HG03571 (cell line): ENCODE measurements around the gene MAP4K2.

Experiments
- ATAC-seq: cut with Tn5 transposase; IDR thresholded peaks from one replicate; pipeline ENCODE4 v1.9.1; 2021; ENCODE audit not compliant: unreplicated experiment

MAP4K2 gene

DNA sequence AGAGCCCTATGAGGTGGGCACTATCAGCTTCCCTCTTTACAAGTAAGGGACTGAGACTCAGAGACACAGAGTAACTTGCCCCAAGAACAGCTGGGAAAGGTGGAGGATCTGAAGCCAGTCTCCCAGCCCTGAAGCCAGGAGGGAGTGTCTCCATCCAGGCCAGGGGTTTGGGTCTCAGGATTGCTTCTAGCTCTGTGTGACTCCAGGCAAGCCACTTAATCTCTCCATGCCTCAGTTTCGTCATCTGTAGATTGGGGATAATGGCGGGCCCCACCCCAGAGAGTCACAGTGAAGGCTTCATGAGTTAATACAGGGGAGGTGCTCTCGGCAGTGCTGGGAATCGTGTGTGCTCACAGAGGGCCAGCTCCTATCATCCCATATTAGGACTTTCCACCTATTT lies 10.5 kb downstream of the MAP4K2 start:
- no peak for ATAC-seq

DNA sequence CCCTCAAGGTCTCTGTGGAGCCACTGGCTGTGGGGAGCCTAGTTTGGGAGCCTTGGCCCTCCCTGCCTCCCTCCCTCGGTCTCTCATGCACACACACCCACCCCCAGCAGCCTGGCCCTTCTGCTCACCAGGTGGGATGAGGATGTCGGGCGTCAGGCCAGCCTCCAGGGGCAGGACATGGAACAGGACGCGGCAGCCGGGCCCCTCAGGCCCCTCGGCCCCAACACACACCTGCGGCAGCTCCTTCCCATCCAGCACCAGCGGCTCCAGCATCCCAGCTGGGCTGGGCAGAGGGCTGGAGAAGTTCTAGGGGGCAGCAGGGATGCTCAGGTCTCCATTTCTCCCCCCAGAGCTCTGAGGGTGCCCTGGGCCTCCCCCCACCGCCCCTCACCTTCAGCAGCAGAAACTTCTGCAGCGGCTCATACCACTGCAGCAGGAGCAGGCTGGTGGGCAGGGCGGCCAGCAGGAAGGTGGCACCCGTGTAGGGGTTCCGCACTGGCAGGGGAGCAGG lies 11.2 kb downstream of the MAP4K2 start:
- ATAC-seq = no peak

DNA sequence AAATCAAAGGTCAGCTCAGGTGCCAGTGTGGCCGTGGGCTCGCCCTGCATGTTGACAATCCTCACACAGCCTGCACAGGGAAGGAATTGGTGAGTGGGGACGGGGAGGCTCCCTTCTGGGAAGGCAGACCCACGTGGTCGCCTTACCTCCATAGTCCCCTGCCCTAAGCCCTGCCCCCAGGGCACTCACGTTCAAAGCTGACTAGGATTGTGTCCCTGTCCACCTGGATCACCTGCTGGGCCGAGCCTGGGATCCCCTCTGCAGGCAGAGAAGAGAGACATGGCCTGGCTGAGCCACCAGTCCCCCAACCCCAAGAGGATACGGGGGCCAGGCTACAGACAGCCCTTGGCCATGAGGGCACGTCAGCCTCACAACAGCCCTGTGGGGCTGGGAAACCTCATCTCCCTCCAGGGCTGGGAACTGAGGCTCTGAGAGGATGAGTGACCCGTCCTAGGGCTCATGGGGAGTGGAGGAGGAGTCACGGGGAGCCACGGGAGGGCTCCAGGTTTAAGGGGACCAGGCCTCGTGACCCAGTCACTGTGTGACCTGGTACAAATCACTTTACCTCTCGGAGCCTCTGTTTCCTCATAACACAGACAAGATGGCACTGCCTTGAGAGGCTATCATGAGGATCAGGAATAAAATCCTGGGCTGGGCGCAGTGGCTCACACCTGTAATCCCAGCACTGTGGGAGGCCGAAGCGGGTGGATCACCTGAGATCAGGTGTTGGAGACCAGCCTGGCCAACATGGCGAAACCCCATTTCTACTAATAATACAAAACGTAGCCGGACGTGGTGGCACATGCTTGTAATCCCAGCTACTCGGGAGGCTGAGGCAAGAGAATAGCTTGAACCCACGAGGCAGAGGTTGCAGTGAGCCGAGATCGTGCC lies 12.6 kb downstream of the MAP4K2 start:
- no peak for ATAC-seq

DNA sequence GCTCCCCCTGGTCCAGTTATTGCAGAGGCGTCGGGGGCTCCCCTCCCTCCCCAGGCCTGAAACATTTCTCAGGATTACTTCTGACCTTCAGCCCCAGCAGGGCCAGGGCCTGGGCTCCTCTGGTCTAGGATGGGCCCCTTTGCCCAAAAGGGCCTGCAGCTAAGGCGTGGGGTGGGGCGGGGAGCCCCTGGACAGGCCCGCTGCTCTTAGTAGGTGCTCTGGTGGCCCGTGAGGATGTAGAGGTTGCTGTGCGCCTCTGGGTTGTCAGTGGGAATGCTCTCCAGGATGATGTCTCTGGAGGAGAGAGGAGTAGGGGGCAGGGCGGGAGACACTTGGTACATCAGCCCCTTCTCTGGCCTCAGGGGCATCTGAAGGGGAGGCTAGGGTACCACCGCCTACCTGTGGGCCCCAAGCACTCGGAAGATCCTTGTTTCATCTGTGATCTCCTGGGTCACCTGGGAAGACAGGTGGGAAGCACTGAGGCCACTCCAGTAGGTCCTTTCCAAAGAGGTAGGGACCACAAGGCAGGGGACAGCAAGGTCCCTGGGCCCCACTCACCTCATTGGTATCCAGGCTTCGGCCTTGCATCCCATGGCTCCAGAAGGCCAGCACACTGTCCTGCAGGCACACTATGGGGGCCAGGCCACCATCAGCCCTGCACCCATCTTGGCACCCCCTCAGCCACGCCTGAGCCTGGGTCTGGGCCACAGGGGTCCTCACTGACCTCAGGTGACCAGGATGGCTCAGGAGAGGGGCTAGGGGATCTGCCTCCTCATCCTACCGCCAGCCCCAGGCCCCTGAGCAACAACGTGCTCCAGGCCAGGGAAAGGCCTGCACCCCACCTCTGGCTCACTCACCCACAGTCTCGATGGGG lies 13.4 kb downstream of the MAP4K2 start:
- no peak for ATAC-seq

DNA sequence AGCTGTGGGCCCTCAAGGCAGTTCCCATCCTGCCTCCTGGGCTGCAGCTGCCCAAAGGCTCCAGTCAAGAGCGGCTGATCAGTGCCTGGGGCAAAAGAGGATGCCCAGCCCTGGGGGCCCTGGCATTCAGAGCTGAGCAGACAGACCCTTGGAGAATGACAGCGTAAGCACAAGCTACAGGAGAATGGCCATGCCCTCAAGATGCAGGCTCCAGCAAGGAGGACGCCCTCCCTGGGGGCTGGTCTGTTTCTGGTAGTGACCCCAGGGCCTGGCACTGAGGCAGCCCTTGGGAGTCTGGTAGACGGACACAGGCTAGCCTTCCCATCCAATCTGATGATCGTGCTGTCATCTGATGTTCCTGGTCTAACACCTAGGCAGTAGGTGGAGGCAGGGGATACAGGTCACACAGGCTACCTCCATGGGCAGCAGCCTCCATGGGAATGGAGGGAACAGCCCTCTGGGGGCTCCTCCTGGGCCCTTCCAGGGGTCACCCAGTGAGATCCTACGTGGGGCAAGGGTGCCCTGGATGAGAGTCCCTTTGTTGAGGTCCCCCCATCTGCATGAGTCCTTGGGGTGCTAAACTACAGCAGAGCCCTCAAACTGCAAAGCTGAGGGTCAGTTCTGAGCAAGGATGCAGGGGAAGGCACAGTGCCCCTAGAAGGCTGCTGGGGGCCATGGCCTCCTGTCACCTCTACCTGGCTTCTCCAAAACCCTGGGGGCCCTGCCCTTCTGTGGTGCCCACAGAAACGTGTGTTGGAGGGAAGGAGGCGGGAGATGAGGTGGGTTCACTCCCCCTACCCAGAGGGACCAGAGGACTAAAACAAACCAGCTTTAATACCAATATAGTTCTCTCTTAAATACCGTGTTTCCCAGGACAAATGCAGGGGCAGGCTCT lies 14.4 kb downstream of the MAP4K2 start:
- ATAC-seq = no peak

DNA sequence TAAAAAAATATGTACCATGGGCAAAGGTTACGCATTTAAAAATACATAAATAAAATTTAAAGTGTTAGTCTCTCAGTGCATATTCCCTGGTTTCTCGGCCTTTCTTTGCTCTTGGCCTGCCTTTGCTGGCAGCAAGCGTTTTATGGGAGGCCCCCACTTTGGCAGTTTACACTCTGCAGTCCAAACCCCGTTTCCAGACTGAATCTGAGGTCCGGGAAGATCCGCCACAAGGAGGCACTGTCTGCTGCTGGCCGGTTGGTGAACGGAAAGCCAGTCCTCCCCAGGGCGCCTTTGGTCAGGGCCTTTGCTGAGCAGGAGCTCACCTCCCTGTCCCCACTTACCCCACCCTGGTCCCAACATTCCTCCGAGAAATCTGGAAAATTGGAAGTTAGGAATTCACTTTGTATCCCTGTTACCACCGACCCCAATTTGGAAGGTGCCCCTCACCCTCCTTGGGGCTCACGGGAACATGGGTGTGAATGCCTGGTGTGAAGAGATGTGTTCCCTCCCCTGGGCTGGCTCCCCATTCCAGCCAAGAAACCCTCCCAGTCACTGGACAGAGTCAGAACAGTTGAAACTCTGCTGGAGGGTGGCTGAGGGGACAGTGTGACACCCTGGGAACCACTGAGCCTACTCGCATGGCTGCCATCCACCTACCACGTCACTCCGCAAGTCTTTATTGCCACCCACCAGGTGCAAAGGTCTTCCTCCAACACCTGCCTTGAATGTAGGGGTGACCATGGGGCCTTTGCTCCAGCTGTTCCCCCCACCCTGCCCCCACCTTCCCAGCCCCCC lies 15.3 kb downstream of the MAP4K2 start:
- no peak for ATAC-seq

DNA sequence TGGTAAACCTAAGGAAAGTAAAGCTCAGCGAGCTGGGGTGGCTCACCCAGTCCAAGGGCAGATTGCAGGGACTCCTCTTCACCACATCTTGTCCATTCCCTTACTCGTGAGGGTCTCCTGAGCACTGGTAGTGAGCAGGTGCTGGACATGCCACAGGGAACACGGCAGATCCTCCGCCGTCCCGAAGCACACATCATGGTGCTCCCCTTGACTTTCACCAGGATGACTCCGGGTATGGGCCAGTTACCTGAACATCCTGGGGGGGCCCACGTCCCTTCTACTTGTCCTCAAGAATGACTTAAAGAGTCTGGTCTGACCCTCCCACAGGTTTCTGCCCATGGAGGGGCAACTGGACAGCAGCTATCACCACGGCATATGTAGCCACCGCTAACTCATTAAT lies 16.7 kb downstream of the MAP4K2 start:
- ATAC-seq = no peak

DNA sequence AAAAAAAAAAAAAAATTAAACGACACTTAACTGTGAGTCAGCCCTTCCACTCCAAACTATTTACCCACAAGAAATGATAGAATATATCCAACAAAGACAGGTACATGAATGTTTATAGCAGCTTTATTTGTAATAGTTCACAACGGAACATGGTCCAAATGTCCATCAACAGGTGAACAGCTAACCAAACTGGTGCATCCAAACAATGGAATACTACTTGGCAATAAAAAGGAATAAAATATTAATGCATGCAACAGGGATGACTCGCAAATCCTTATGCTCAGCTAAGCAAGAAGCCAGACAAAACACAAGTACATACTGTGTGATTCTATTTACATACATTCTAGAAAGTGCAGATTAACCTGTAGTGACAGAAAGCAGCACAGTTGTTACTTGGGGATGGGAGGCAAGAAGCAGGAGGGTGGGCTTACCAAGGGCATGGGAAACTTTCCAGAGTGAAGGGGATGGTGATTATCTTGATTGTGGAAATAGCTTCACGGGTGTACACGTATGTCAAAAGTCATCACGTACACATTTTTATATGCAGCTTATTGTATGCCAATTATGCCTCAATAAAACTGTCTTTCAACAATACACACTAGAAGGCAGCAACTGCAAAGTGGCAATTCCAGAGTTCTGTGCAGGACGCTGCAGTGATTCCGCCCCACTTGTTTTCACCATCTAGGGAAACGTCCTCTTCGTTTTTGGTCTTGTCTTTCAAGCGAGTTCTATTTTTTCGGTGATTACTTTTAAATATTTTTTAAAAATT lies 18.0 kb downstream of the MAP4K2 start:
- no peak for ATAC-seq

DNA sequence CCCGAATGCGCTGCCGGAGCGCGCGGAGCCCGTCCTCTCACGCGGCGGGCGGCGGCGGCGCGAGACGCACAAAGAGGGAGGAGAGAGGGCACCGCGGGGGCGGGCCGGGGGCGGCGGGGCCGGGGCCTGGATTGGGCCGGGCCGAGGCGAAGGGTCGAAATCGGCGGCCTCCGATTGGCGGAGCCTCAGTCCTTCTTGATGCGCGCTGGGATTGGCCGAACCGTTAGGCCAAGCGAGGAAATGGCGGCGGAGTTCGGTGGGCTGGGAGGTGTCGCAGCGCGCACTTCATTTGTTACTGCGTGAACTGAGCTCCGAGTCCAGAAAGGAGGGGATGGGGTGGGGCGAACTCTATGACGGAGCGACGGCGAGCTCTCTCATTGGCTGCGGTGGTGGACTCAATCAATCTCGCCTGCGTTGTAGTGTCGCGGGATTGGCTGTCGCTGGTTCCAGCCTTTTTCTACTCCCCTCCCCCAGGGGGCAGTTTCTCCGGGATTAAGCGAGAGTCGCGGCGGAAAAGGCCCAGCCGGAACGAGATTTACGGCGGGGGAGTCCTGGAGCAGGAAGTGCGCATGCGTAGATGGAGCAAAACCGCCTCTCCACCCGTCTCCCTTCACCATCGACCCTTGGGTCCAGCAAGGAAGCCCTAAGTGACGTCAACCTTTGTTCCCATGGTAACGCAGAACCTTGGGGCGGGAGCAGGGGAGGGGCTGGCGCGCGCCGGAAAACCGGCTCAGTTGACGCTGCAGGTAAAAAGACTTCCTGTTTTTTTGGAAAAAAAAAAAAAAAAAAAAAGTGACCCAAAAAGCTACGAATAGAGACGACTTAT lies 24.3 kb downstream of the MAP4K2 start, which contains the start of gene SF1:
SF1 (minus strand) TSS at position 70 of the 826 bp plus-strand sequence. CDS start 150 bp downstream, outside the sequence.
- peak; percentile 78 for ATAC-seq

DNA sequence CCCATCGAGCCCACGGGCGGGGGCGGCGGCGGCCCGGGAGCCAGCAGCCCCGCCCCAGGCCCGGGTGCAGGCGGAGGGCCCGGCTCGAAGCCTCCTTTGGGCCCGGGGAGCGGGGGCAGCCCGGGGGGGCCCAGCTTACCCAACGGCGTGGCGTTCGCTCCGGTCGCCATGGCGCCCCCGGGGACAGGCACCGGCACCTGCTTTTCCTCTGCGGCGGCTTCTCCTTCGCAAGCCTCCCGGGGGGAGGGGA lies 24.9 kb downstream of the MAP4K2 start:
- ATAC-seq = no peak

DNA sequence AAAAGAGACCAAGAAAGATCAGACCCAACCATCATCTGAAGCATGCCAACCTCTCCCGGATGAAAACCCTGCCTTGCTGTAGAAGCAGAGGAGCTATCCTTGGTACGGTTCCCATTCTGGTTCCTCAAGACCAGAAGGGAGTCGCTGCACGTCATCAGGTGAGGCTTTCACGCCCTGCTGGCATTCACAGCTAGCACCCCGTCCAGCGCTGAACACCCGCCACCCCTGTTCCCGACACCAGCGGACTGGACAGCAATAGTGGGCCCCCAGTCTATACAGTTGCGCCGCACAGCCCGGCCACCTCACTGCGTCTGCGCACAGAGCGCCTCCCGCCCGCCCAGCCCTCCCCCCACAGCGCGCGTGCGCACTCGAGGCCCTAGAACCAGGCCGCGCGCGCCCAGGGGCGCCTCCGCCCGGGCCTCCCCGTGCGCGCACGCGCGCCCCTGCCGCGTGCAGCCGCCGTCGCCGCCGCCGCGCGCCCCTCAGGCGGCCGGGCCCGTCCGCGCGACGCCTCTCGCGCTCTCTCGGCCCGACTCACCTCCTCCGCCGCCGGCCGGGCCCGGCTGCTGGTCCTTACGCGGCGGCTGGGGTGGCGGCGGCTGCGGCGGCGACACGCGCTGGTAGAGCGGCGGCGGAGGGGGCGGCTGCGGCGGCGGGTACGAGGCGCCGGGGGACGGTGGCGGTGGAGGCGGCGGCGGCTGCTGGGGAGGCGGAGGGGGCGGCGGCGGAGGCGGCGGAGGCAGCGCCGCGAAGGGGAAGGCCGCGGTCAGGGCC lies 25.4 kb downstream of the MAP4K2 start:
- ATAC-seq = peak; percentile 4

DNA sequence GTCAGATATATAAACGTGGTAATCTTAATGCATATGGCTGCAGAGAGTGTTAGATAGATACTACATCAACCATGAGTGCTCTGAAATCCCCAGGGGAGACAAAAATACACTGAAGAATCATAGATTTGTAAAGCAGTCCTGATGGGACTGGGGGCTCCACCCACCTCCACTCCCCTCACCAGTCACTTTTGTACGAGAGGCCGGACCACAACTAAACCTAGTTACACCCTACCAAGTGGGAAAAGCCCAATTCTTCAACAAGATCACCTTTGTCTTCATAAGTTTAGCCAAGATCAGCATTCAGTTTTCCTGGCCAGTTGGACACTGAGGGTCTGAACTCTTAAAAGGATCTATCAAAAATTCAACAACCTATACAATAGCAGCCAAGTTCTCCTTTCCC lies 26.1 kb downstream of the MAP4K2 start:
- ATAC-seq = no peak

DNA sequence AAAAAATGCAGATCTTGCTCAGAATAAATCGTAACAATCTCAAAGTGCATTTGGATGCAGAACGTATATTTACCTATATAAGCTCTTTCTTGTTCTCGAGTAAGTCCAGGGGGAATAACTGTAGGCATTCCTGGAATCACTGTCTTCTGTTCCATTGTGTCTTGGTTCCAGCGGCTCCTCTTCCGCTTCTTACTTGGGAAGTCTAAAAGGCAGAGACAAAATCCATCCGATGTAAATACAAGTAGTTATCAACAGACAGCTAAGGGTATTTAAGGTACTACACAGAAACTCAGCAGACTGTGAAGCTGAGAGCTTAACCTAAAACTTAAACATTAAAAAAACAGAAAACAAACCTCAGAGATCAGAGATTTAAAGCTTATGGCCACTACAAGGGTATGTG lies 26.6 kb downstream of the MAP4K2 start:
- no peak for ATAC-seq

DNA sequence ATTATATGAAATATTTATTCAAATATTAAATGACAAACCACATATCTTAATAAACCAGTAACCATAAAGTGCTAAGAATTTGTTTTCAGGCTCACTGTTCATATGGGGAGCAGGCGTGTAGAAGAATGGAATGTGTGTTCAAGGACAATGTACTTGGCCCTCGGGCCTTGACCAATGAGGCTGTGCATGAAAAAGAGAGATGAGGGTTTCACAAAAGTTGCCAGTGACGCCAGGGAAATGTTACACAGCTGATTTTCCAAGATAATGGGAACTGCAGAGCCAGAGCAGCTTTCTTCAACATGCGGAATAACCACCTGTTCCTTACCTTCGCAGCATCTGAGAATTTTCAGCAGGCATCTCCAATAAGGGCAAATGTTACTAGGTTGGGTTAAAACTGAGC lies 28.9 kb downstream of the MAP4K2 start:
- ATAC-seq = no peak

DNA sequence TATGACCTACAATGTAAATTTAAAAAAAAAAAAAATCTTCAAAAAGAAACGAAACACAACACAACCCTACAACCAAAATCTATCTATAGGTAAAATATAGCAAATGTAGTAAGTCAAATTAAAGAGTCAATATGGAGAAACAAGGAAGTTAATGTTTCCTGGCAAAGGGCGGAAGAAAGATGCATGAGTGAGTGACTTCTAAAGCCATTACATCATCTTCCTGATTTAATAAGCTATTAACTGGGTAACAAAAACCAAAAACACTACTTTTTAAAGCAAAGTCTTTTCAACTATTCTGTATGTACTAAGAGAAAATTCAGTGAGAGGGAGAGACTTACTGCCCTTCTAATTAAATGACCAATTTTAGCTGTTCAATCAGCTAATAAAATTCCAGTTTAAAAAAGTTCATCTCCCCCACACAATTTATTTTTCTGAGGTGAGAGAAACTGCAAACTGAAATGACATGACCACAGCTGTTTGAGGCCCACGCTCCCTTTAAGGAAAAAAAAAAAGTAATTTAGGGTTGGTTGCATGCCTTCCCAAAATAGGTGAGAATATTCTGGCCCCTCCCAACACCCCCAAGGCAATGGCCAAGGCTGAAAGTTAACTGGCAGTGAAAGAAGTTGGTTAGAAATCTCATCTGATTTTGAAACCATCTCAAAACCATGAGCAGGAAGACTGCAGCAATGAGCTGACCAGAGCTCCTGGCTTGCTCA lies 30.6 kb downstream of the MAP4K2 start:
- ATAC-seq = no peak

DNA sequence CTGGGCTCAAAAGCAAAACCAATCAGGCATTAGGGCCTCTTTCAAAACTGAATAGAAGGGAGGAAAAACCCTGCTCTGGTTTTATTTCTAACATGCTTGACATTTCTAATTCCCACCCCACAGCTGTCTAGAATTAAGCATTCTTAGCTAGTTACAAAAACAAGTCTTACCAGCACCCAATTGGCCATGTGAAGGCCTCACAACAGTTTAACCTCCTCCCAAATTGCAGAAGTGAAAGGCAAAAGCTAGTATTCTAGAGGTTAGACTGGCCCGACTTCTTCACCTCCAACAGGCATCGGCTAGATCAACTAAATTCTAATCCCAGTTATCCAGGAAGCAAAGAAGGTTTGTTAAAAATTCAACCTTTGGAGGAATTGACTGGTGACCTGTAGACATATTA lies 31.2 kb downstream of the MAP4K2 start:
- ATAC-seq = no peak

DNA sequence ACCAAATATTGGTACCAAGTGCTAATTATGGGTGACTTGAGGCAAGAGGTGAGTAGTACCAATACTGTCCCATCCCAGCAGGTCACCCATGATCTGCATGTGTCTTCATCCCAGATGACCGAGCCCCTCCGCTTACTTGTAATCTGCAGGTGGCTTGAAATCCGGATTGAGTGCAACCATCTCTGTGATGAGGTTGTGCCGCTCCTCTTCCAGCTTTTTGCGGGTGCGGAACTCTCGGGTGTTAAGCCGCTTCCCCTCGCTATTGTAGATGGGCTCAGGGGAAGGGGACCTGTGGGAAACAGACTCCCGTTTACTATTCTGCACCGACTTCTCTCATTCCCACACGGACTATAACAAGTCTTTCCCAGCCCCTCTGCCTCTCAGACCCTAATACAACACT lies 32.9 kb downstream of the MAP4K2 start:
- ATAC-seq = no peak
